Peyer's patch (tissue), 4 donors: ENCODE measurements around the gene PARP15.

ENCODE experiments used
- CTCF ChIP-seq, 6 experiments: fragments of 450-650 bp in 4 of 6; fragments of 200-600 bp in 2 of 6; sonication (generic) in 1 of 6; IDR thresholded peaks; one replicate each; pipeline ENCODE4 v1.5.1; 2017 to 2019; ENCODE audit warnings: antibody characterized with exemption in 6 of 6, mild to moderate bottlenecking in 3 of 6, moderate library complexity in 1 of 6
- POLR2A ChIP-seq, 2 donors: fragments of 450-650 bp; IDR thresholded peaks; one replicate each; pipeline ENCODE4 v1.5.1; 2017; ENCODE audit warnings: antibody characterized with exemption in 2 of 2, mild to moderate bottlenecking in 2 of 2, moderate library complexity in 2 of 2

DNA sequence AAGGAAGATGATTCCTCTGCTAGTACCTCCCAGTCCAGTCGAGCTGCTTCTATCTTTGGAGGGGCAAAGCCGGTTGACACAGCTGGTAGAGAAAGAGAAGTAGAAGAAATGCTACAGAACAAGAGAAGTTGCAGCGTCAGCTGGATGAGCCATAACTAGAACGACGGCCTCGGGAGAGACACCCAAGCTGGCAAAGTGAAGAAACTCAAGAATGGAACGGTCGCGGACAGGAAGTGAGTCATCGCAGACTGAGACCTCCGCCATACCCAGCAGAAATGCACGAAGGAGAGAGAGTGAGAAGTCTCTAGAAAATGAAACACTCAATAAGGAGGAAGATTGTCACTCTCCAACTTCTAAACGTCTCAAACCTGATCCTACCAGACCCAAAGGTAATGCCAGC, 84.2 kb downstream of the PARP15 start:
- no peak for TF ChIP-seq CTCF (IDR thresholded peaks at IDR 0.05)
- no peak for TF ChIP-seq POLR2A (IDR thresholded peaks at IDR 0.05)
